ENCODE data around the gene ABCA3.

The ABCA3 gene

GRCh38 chr16:2284797-2285576 lies 55.5 kb downstream of the ABCA3 start:
- no peak overlapping the region for H3K4me3 ChIP-seq (ENCODE audit: low read length)
- no peak for TF ChIP-seq ZNF274 (IDR thresholded peaks at IDR 0.05; ENCODE audit: low read depth, low read length)

GRCh38 chr16:2284001-2284770 lies 56.3 kb downstream of the ABCA3 start:
- no peak overlapping the region for H3K4me3 ChIP-seq (ENCODE audit: low read length)
- no peak for TF ChIP-seq ZNF274 (IDR thresholded peaks at IDR 0.05; ENCODE audit: low read depth, low read length)

- H3K4me3 ChIP-seq (ENCODE audit: low read length) = no peak overlapping the region
- TF ChIP-seq ZNF274 (IDR thresholded peaks at IDR 0.05; ENCODE audit: low read depth, low read length) = no peak
Measured at GRCh38 chr16:2282866-2283555, 57.5 kb downstream of the ABCA3 start.

- H3K4me3 ChIP-seq (ENCODE audit: low read length) = no peak overlapping the region
- TF ChIP-seq ZNF274 (IDR thresholded peaks at IDR 0.05; ENCODE audit: low read depth, low read length) = no peak
Measured at GRCh38 chr16:2282262-2282661, 58.3 kb downstream of the ABCA3 start.

GRCh38 chr16:2280981-2281542 lies 59.5 kb downstream of the ABCA3 start:
- no peak for TF ChIP-seq ZNF274 (IDR thresholded peaks at IDR 0.05; ENCODE audit: low read depth, low read length)
- H3K4me3 ChIP-seq (ENCODE audit: low read length) = no peak overlapping the region

GRCh38 chr16:2280461-2280860 lies 60.1 kb downstream of the ABCA3 start:
- no peak for TF ChIP-seq ZNF274 (IDR thresholded peaks at IDR 0.05; ENCODE audit: low read depth, low read length)
- no peak overlapping the region for H3K4me3 ChIP-seq (ENCODE audit: low read length)

GRCh38 chr16:2278956-2279800 lies 61.4 kb downstream of the ABCA3 start:
- no peak for TF ChIP-seq ZNF274 (IDR thresholded peaks at IDR 0.05; ENCODE audit: low read depth, low read length)
- H3K4me3 ChIP-seq (ENCODE audit: low read length) = no peak overlapping the region

GRCh38 chr16:2278272-2278608 lies 62.3 kb downstream of the ABCA3 start:
- H3K4me3 ChIP-seq (ENCODE audit: low read length) = no peak overlapping the region
- TF ChIP-seq ZNF274 (IDR thresholded peaks at IDR 0.05; ENCODE audit: low read depth, low read length) = no peak

GRCh38 chr16:2277466-2278271 lies 62.9 kb downstream of the ABCA3 start:
- TF ChIP-seq ZNF274 (IDR thresholded peaks at IDR 0.05; ENCODE audit: low read depth, low read length) = no peak
- H3K4me3 ChIP-seq (ENCODE audit: low read length) = no peak overlapping the region

- H3K4me3 ChIP-seq (ENCODE audit: low read length) = no peak overlapping the region
- TF ChIP-seq ZNF274 (IDR thresholded peaks at IDR 0.05; ENCODE audit: low read depth, low read length) = no peak
Measured at GRCh38 chr16:2276368-2277195, 63.9 kb downstream of the ABCA3 start.

GRCh38 chr16:2275476-2276367 lies 64.8 kb downstream of the ABCA3 start:
- TF ChIP-seq ZNF274 (IDR thresholded peaks at IDR 0.05; ENCODE audit: low read depth, low read length) = no peak
- no peak overlapping the region for H3K4me3 ChIP-seq (ENCODE audit: low read length)

All from GM08714 (cell line).